CD14-positive monocyte (primary cell): ENCODE results near the gene GPER1. TPM values are rescaled to one million over a fixed set of nuclear protein-coding genes. Genes with fewer than 3 reads are reported as not detected.

Source experiments
- DNase-seq, 3 donors: peaks; one replicate each; pipeline ENCODE4 v3.0.0-alpha.2; 2011 to 2022
- H2AFZ ChIP-seq: 2 replicates; pipeline ENCODE4 v1.6.0; 2012; ENCODE audit warnings: mild to moderate bottlenecking, low read depth, low read length, inconsistent platforms; ENCODE audit not compliant: insufficient read depth, poor library complexity, severe bottlenecking
- H3K27ac ChIP-seq, 2 donors: 1 replicate in 1 of 2; 2 replicates in 1 of 2; pipeline ENCODE4 v1.5.1; 2012 to 2013; ENCODE audit warnings: low read length in 2 of 2, control low read depth in 1 of 2, inconsistent platforms in 1 of 2, low read depth in 1 of 2, mild to moderate bottlenecking in 1 of 2
- H3K27me3 ChIP-seq, 2 donors: one replicate each; pipeline versions ENCODE4 v1.6.0 to v1.6.1; 2011 to 2013; ENCODE audit warnings: low read length in 2 of 2; ENCODE audit not compliant: control insufficient read depth in 2 of 2, insufficient read depth in 2 of 2
- H3K36me3 ChIP-seq, 2 donors: replicated peaks in 1 of 2; 1 replicate in 1 of 2; 2 replicates in 1 of 2; pipeline versions ENCODE4 v1.5.1 to v1.6.1; 2012 to 2013; ENCODE audit warnings: low read length in 2 of 2, control low read depth in 1 of 2, inconsistent platforms in 1 of 2, mild to moderate bottlenecking in 1 of 2; ENCODE audit not compliant: insufficient read depth in 2 of 2, control insufficient read depth in 1 of 2
- H3K4me1 ChIP-seq, 2 donors: 1 replicate in 1 of 2; 2 replicates in 1 of 2; pipeline versions ENCODE4 v1.5.1 to v1.6.1; 2012 to 2013; ENCODE audit warnings: low read length in 2 of 2, control low read depth in 1 of 2, inconsistent platforms in 1 of 2, mild to moderate bottlenecking in 1 of 2, moderate library complexity in 1 of 2; ENCODE audit not compliant: insufficient read depth in 2 of 2, control insufficient read depth in 1 of 2
- H3K4me2 ChIP-seq: replicated peaks from 2 replicates; pipeline ENCODE3; 2012; ENCODE audit warnings: low read length, moderate library complexity, mild to moderate bottlenecking; ENCODE audit not compliant: poor library complexity, severe bottlenecking; ENCODE audit errors: extremely low read depth
- H3K4me3 ChIP-seq, 3 experiments: fragments of 200-600 bp in 1 of 3; sonication (generic) in 1 of 3; replicated peaks in 1 of 3; 1 replicate in 2 of 3; 2 replicates in 1 of 3; pipeline ENCODE4 v1.5.1; 2011 to 2013; ENCODE audit warnings: low read length in 3 of 3, mild to moderate bottlenecking in 3 of 3, control low read depth in 2 of 3, low read depth in 2 of 3, inconsistent platforms in 1 of 3, moderate library complexity in 1 of 3
- H3K79me2 ChIP-seq: 2 replicates; pipeline ENCODE4 v1.6.0; 2012; ENCODE audit warnings: mild to moderate bottlenecking, control low read depth, inconsistent platforms, low read length, moderate library complexity; ENCODE audit not compliant: insufficient read depth
- H3K9ac ChIP-seq: 2 replicates; pipeline ENCODE4 v1.6.0; 2017; ENCODE audit warnings: low read length, mild to moderate bottlenecking; ENCODE audit not compliant: insufficient read depth, poor library complexity, severe bottlenecking
- H3K9me3 ChIP-seq, 2 donors: replicated peaks in 1 of 2; 1 replicate in 1 of 2; 2 replicates in 1 of 2; pipeline versions ENCODE4 v1.5.1 to v1.6.1; 2012 to 2013; ENCODE audit warnings: low read length in 2 of 2, control low read depth in 1 of 2; ENCODE audit not compliant: control insufficient read depth in 1 of 2, insufficient read depth in 1 of 2
- H4K20me1 ChIP-seq: 2 replicates; pipeline ENCODE4 v1.6.0; 2012; ENCODE audit warnings: mild to moderate bottlenecking, low read length, control low read depth, moderate library complexity; ENCODE audit not compliant: insufficient read depth
- H3K27ac Mint-ChIP-seq, 7 donors: one replicate each; pipeline ENCODE4 v1.8.0; 2020; ENCODE audit warnings: mild to moderate bottlenecking in 7 of 7, mixed read lengths in 7 of 7, moderate library complexity in 6 of 7, inconsistent platforms in 2 of 7
- H3K27me3 Mint-ChIP-seq, 3 donors: one replicate each; pipeline ENCODE4 v1.8.0; 2021 to 2022; ENCODE audit warnings: low read depth in 3 of 3, mild to moderate bottlenecking in 3 of 3, mixed read lengths in 3 of 3, moderate library complexity in 3 of 3, inconsistent platforms in 1 of 3
- H3K36me3 Mint-ChIP-seq, 2 donors: one replicate each; pipeline ENCODE4 v1.8.0; 2020; ENCODE audit warnings: mixed read lengths in 2 of 2, inconsistent platforms in 1 of 2, mild to moderate bottlenecking in 1 of 2
- H3K4me1 Mint-ChIP-seq: one replicate; pipeline ENCODE4 v1.8.0; 2020; ENCODE audit warnings: mild to moderate bottlenecking, mixed read lengths
- H3K4me3 Mint-ChIP-seq, 2 donors: one replicate each; pipeline ENCODE4 v1.8.0; 2020; ENCODE audit warnings: mild to moderate bottlenecking in 2 of 2, mixed read lengths in 2 of 2, moderate library complexity in 1 of 2
- H3K9me3 Mint-ChIP-seq, 7 donors: one replicate each; pipeline ENCODE4 v1.8.0; 2020 to 2022; ENCODE audit warnings: mixed read lengths in 7 of 7, mild to moderate bottlenecking in 6 of 7, moderate library complexity in 6 of 7, inconsistent platforms in 2 of 7
- CTCF ChIP-seq: fragments of 200-600 bp; IDR thresholded peaks from one replicate; pipeline ENCODE4 v1.8.0; 2022; ENCODE audit warnings: antibody characterized with exemption, mild to moderate bottlenecking
- WGBS: methylation state at CpG from one replicate; pipeline ENCODE4 v1.1.5; 2013; ENCODE audit warnings: missing lambda C conversion rate; ENCODE audit not compliant: insufficient coverage; 5-methylcytosine and 5-hydroxymethylcytosine counted together
- intact Hi-C, 2 donors: fragments of 100-400 bp; cut with micrococcal nuclease; formaldehyde crosslinking; loops; one replicate each; pipeline versions ENCODE4 v1.15.0 to v1.15.1; 2023
- polyA plus RNA-seq, 3 donors: library from polyadenylated mRNA; depleted of rRNA in 1 of 3; unstranded in 2 of 3; stranded (reverse) in 1 of 3; fragments of 300-500 nt in 2 of 3; fragments of >200 nt in 1 of 3; fragmentation: Illumina TruSeq in 2 of 3; gene quantifications; 1 replicate in 2 of 3; 2 replicates in 1 of 3; pipeline ENCODE4 v1.2.3, GENCODE V29; 2012 to 2021

The GPER1 gene
- polyA plus RNA-seq, 3 donors = 0.35 to 10.0 (median 4.1) TPM

GRCh38 chr7:1091644-1092027, 3.7 kb downstream of the GPER1 start:
- Histone ChIP-seq H3K9me3 (no peaks in the 10 kb centered on the region), H3K4me1 (peaks cover 55 to 60% of the 10 kb centered on the region in 2 donors)
- peak overlapping the region in 3 of 7 donors; percentile 77 to 85 (median 78) for H3K27ac Mint-ChIP-seq

DNA sequence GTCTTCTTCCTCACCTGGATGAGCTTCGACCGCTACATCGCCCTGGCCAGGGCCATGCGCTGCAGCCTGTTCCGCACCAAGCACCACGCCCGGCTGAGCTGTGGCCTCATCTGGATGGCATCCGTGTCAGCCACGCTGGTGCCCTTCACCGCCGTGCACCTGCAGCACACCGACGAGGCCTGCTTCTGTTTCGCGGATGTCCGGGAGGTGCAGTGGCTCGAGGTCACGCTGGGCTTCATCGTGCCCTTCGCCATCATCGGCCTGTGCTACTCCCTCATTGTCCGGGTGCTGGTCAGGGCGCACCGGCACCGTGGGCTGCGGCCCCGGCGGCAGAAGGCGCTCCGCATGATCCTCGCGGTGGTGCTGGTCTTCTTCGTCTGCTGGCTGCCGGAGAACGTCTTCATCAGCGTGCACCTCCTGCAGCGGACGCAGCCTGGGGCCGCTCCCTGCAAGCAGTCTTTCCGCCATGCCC, 4.3 kb downstream of the GPER1 start:
- H4K20me1 ChIP-seq = no peaks in the 10 kb centered on the region
- H3K36me3 ChIP-seq = peaks cover 0 to 3% of the 10 kb centered on the region in 2 donors
- H3K9me3 ChIP-seq = no peaks in the 10 kb centered on the region
- no peak overlapping the region for H3K4me3 ChIP-seq
- H3K4me2 ChIP-seq = no peak overlapping the region
- H3K79me2 ChIP-seq = no peaks in the 10 kb centered on the region
- Mint-ChIP-seq H3K27ac (peak overlapping the region in 2 of 7 donors; percentile 21 to 68), H3K4me1 (peaks cover 51% of the 10 kb centered on the region), H3K27me3 (peaks cover 2% of the 10 kb centered on the region in 3 donors), H3K9me3 (no peaks in the 10 kb centered on the region), H3K4me3 (no peak overlapping the region), H3K36me3 (peaks cover 4 to 9% of the 10 kb centered on the region in 2 donors)
- WGBS = 97% methylated on average over 40 of the region's 40 CpGs
- H3K4me1 ChIP-seq = peaks cover 49 to 55% of the 10 kb centered on the region in 2 donors
- DNase-seq = no peak
- H3K9ac ChIP-seq = no peak overlapping the region
- no peaks in the 10 kb centered on the region for H3K27me3 ChIP-seq
- intact Hi-C loops = no loop called here
- no peak overlapping the region for H2AFZ ChIP-seq
- H3K27ac ChIP-seq = peak overlapping the region in 1 of 2 donors; percentile 24
- no peak for TF ChIP-seq CTCF

More at GRCh38 chr7:1091644-1092027, 3.7 kb downstream of the GPER1 start:
- Mint-ChIP-seq H3K36me3 (peaks cover 4 to 9% of the 10 kb centered on the region in 2 donors), H3K4me1 (peaks cover 55% of the 10 kb centered on the region), H3K4me3 (no peak overlapping the region), H3K9me3 (no peaks in the 10 kb centered on the region), H3K27me3 (peaks cover 2 to 5% (median 4%) of the 10 kb centered on the region in 3 donors)
- DNase-seq = no peak
- no peak for TF ChIP-seq CTCF
- H3K4me3 ChIP-seq = peak overlapping the region in 1 of 3 experiments; percentile 62
- no peaks in the 10 kb centered on the region for H4K20me1 ChIP-seq
- peak overlapping the region; percentile 72 for H3K4me2 ChIP-seq
- intact Hi-C loops = no loop called here
- H2AFZ ChIP-seq = peak overlapping the region; percentile 69
- WGBS = 93% methylated on average over 16 of the region's 18 CpGs
- no peaks in the 10 kb centered on the region for H3K79me2 ChIP-seq
- H3K9ac ChIP-seq = peak overlapping the region; percentile 50
- peaks cover 0 to 3% of the 10 kb centered on the region in 2 donors for H3K36me3 ChIP-seq
- no peaks in the 10 kb centered on the region for H3K27me3 ChIP-seq
- peak overlapping the region; percentile 60 to 75 for H3K27ac ChIP-seq
